OCI-LY7 (cell line): ENCODE data around the gene EDAR. TPM values are rescaled to one million over a fixed set of nuclear protein-coding genes. Genes with fewer than 3 reads are reported as not detected.

Experiments used
- BruUV-seq: library from RNA; stranded (reverse); fragments of 400-500 nt; replicated peaks from 2 replicates; lab custom pipeline; 2021; lab: Mats Ljungman, UMichigan
- CTCF ChIA-PET: fragments of 300-600 bp; sonication (Branson Sonifier 250); formaldehyde crosslinking; loops from one replicate; lab custom pipeline; 2022; ENCODE audit warnings: antibody characterized with exemption; ENCODE audit not compliant: unreplicated experiment; lab: Charles Lee
- POLR2A ChIA-PET: fragments of 300-600 bp; sonication (Branson Sonifier 250); formaldehyde crosslinking; loops from one replicate; lab custom pipeline; 2022; ENCODE audit warnings: antibody characterized with exemption; lab: Charles Lee
- DNase-seq: peaks from one replicate; pipeline ENCODE4 v3.0.0-alpha.2; 2015; ENCODE audit warnings: low spot score
- H2AFZ ChIP-seq: fragments of 200-600 bp; sonication (generic), shearing (Covaris generic); 2 replicates; pipeline ENCODE4 v1.6.1; 2014; ENCODE audit warnings: mild to moderate bottlenecking, antibody characterized with exemption, low read length, moderate library complexity
- H3K27ac ChIP-seq: fragments of 200-600 bp; sonication (generic); 2 replicates; pipeline ENCODE4 v1.5.1; 2014; ENCODE audit warnings: mixed run types, low read depth, mild to moderate bottlenecking, moderate library complexity, low read length, inconsistent platforms; ENCODE audit not compliant: poor library complexity, severe bottlenecking
- H3K36me3 ChIP-seq: fragments of 200-600 bp; sonication (generic); 2 replicates; pipeline ENCODE4 v1.6.1; 2014; ENCODE audit warnings: mild to moderate bottlenecking, antibody characterized with exemption, low read length, moderate library complexity, mixed read lengths; ENCODE audit not compliant: insufficient read depth
- H3K4me1 ChIP-seq: fragments of 200-600 bp; sonication (generic); 2 replicates; pipeline ENCODE4 v1.5.1; 2014; ENCODE audit warnings: mild to moderate bottlenecking, low read length; ENCODE audit not compliant: insufficient read depth, poor library complexity, severe bottlenecking
- H3K4me2 ChIP-seq: fragments of 200-600 bp; sonication (generic); 2 replicates; pipeline ENCODE4 v1.6.1; 2014; ENCODE audit warnings: mild to moderate bottlenecking, low read length
- H3K4me3 ChIP-seq: fragments of 200-600 bp; sonication (generic); 2 replicates; pipeline ENCODE4 v1.5.1; 2014; ENCODE audit warnings: mild to moderate bottlenecking, low read depth, low read length; ENCODE audit not compliant: poor library complexity, severe bottlenecking
- H3K79me2 ChIP-seq: fragments of 200-600 bp; sonication (generic); 2 replicates; pipeline ENCODE4 v1.6.1; 2016; ENCODE audit warnings: low read depth, mild to moderate bottlenecking, low read length, moderate library complexity, mixed read lengths; ENCODE audit not compliant: insufficient read depth
- H3K9me2 ChIP-seq: fragments of 200-600 bp; sonication (generic); 2 replicates; pipeline ENCODE4 v1.6.1; 2016; ENCODE audit warnings: mild to moderate bottlenecking, low read length, mixed read lengths; ENCODE audit not compliant: insufficient read depth
- H3K9me3 ChIP-seq: fragments of 200-600 bp; sonication (generic); 2 replicates; pipeline ENCODE4 v1.6.1; 2014; ENCODE audit warnings: mild to moderate bottlenecking, mixed run types, low read length, mixed read lengths
- H4K20me1 ChIP-seq: fragments of 200-600 bp; sonication (generic); 2 replicates; pipeline ENCODE4 v1.6.1; 2014; ENCODE audit warnings: mild to moderate bottlenecking, antibody characterized with exemption, low read length, moderate library complexity, mixed read lengths; ENCODE audit not compliant: insufficient read depth
- CTCF ChIP-seq: fragments of 200-600 bp; sonication (generic); conservative IDR thresholded peaks from 2 replicates; pipeline ENCODE4 v1.5.1; 2014; ENCODE audit warnings: mild to moderate bottlenecking, antibody characterized with exemption, low read length, moderate library complexity, mixed read lengths
- EZH2phosphoT487 ChIP-seq: fragments of 200-600 bp; sonication (generic); IDR thresholded peaks from 2 replicates; pipeline ENCODE4 v1.6.1; 2018; ENCODE audit warnings: low read depth, borderline replicate concordance, mild to moderate bottlenecking, mixed run types, antibody characterized with exemption, low read length, moderate library complexity, mixed read lengths
- intact Hi-C: fragments of 100-400 bp; cut with micrococcal nuclease; formaldehyde crosslinking; loops from one replicate; pipeline ENCODE4 v1.10.0; 2022; ENCODE audit not compliant: unreplicated experiment
- total RNA-seq, 2 experiments: library from RNA; depleted of rRNA in 1 of 2; stranded (reverse); fragments of >200 nt in 1 of 2; shearing (Covaris generic) in 1 of 2; gene quantifications; 2 replicates each; pipeline ENCODE4 v1.2.3, GENCODE V29; 2014 to 2022

Gene EDAR
- total RNA-seq, 2 experiments from 2014 or later = not detected

GRCh38 chr2:108982259-108982679 lies 6.8 kb downstream of the EDAR start:
- Histone ChIP-seq H3K9me3 (no peaks in the 10 kb centered on the region), H3K4me1 (no peaks in the 10 kb centered on the region), H2AFZ (no peak overlapping the region), H3K9me2 (no peaks in the 10 kb centered on the region), H3K79me2 (no peaks in the 10 kb centered on the region), H3K36me3 (no peaks in the 10 kb centered on the region), H3K4me2 (no peak overlapping the region), H3K27ac (no peak overlapping the region), H4K20me1 (no peaks in the 10 kb centered on the region), H3K4me3 (no peak overlapping the region)
- ChIA-PET CTCF (no interaction called here), POLR2A (no interaction called here)
- BruUV-seq = no TSS peak
- intact Hi-C loops = no loop called here
- DNase-seq = no peak
- TF ChIP-seq CTCF = no peak
- no peak for TF ChIP-seq EZH2phosphoT487

- H3K79me2 ChIP-seq = no peaks in the 10 kb centered on the region
- no peak overlapping the region for H3K4me2 ChIP-seq
- CTCF ChIA-PET = no interaction called here
- H3K9me3 ChIP-seq = no peaks in the 10 kb centered on the region
- no peak overlapping the region for H3K27ac ChIP-seq
- no TSS peak for BruUV-seq
- DNase-seq = no peak
- intact Hi-C loops = no loop called here
- no peaks in the 10 kb centered on the region for H3K9me2 ChIP-seq
- no peaks in the 10 kb centered on the region for H3K4me1 ChIP-seq
- no peaks in the 10 kb centered on the region for H4K20me1 ChIP-seq
- H3K36me3 ChIP-seq = no peaks in the 10 kb centered on the region
- H2AFZ ChIP-seq = no peak overlapping the region
- TF ChIP-seq EZH2phosphoT487 = no peak
- TF ChIP-seq CTCF = no peak
- POLR2A ChIA-PET = no interaction called here
- H3K4me3 ChIP-seq = no peak overlapping the region
These were observed 7.2 kb downstream of the EDAR start for GRCh38 chr2:108981846-108982245.

GRCh38 chr2:108980076-108980475 lies 8.9 kb downstream of the EDAR start:
- Histone ChIP-seq H3K4me2 (no peak overlapping the region), H3K9me3 (no peaks in the 10 kb centered on the region), H3K4me1 (no peaks in the 10 kb centered on the region), H4K20me1 (no peaks in the 10 kb centered on the region), H3K9me2 (no peaks in the 10 kb centered on the region), H3K79me2 (no peaks in the 10 kb centered on the region), H3K4me3 (no peak overlapping the region), H3K36me3 (no peaks in the 10 kb centered on the region), H2AFZ (no peak overlapping the region), H3K27ac (no peak overlapping the region)
- CTCF ChIA-PET = no interaction called here
- no TSS peak for BruUV-seq
- TF ChIP-seq EZH2phosphoT487 (no peak), CTCF (no peak)
- POLR2A ChIA-PET = no interaction called here
- DNase-seq = no peak
- intact Hi-C loops = no loop called here
